ENCODE data around the gene TMEM154.

DNA sequence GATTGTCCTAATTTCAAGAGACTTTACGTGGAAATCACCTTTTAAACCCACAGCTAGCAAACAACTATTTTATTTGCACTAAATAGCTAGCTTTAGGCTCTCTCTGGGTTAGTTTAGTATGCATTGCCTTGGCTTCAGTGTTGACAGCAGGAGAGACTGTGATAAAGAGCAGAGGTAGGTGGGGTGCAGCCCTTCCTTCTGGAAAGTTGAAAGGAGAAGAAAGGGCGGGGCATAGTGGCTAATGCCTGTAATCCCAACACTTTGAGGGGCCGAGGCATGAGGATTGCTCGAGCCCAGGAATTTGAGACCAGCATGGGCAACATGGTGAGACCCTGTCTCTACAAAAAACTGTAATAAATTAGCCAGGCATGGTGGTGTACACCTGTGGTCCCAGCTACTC lies 29.0 kb upstream of the TMEM154 start:
- TF ChIP-seq POLR2AphosphoS5 (IDR thresholded peaks at IDR 0.05) = no peak
- TF ChIP-seq, protein P1, sequence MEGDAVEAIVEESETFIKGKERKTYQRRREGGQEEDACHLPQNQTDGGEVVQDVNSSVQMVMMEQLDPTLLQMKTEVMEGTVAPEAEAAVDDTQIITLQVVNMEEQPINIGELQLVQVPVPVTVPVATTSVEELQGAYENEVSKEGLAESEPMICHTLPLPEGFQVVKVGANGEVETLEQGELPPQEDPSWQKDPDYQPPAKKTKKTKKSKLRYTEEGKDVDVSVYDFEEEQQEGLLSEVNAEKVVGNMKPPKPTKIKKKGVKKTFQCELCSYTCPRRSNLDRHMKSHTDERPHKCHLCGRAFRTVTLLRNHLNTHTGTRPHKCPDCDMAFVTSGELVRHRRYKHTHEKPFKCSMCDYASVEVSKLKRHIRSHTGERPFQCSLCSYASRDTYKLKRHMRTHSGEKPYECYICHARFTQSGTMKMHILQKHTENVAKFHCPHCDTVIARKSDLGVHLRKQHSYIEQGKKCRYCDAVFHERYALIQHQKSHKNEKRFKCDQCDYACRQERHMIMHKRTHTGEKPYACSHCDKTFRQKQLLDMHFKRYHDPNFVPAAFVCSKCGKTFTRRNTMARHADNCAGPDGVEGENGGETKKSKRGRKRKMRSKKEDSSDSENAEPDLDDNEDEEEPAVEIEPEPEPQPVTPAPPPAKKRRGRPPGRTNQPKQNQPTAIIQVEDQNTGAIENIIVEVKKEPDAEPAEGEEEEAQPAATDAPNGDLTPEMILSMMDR (IDR thresholded peaks at IDR 0.05) = no peak
- TF ChIP-seq EP300 (IDR thresholded peaks at IDR 0.05) = no peak
- no peak for TF ChIP-seq POLR2A (IDR thresholded peaks at IDR 0.05)

Data from sigmoid colon (tissue), 4 donors.